Mesodermal cell (in vitro differentiated cells): ENCODE data around the gene LXN.
"Not testable (repeated sequence)": the region's sequence is repeated elsewhere in the genome, so short reads cannot be mapped to it uniquely, and the experiment has no call there.

Experiments
- H3K27ac ChIP-seq: 2 replicates; pipeline ENCODE4 v1.7.0; 2013; ENCODE audit warnings: mild to moderate bottlenecking, low read depth, low read length, moderate library complexity; ENCODE audit not compliant: severe bottlenecking
- H3K36me3 ChIP-seq: 2 replicates; pipeline ENCODE4 v1.7.1; 2013; ENCODE audit warnings: mild to moderate bottlenecking, low read length, moderate library complexity; ENCODE audit not compliant: control insufficient read depth, insufficient read depth
- H3K4me1 ChIP-seq: one replicate; pipeline ENCODE4 v1.7.1; 2013; ENCODE audit warnings: mild to moderate bottlenecking, low read length; ENCODE audit not compliant: insufficient read depth, control insufficient read depth, poor library complexity, severe bottlenecking
- H3K4me3 ChIP-seq: 2 replicates; pipeline ENCODE4 v1.7.0; 2013; ENCODE audit warnings: low read length, control low read depth, mild to moderate bottlenecking; ENCODE audit not compliant: insufficient read depth, poor library complexity, severe bottlenecking; ENCODE audit errors: extremely low read depth
- H3K9me3 ChIP-seq: 2 replicates; pipeline ENCODE4 v1.7.1; 2013; ENCODE audit warnings: mild to moderate bottlenecking, low read length, moderate library complexity; ENCODE audit not compliant: control insufficient read depth
- WGBS, 2 experiments: methylation state at CpG; one replicate each; pipeline ENCODE4 v1.1.5; 2013; ENCODE audit warnings: missing lambda C conversion rate in 2 of 2; ENCODE audit not compliant: insufficient coverage in 2 of 2; 5-methylcytosine and 5-hydroxymethylcytosine counted together

Gene LXN

GRCh38 chr3:158702815-158703481, 30.5 kb upstream of the LXN start:
- Histone ChIP-seq H3K27ac (no peak overlapping the region), H3K4me3 (no peak overlapping the region), H3K9me3 (no peaks in the 10 kb centered on the region), H3K4me1 (peaks cover 9% of the 10 kb centered on the region), H3K36me3 (peaks cover 19% of the 10 kb centered on the region)
- 82 to 92% methylated on average over 3 to 4 of the region's 4 CpGs for WGBS, 2 experiments

DNA sequence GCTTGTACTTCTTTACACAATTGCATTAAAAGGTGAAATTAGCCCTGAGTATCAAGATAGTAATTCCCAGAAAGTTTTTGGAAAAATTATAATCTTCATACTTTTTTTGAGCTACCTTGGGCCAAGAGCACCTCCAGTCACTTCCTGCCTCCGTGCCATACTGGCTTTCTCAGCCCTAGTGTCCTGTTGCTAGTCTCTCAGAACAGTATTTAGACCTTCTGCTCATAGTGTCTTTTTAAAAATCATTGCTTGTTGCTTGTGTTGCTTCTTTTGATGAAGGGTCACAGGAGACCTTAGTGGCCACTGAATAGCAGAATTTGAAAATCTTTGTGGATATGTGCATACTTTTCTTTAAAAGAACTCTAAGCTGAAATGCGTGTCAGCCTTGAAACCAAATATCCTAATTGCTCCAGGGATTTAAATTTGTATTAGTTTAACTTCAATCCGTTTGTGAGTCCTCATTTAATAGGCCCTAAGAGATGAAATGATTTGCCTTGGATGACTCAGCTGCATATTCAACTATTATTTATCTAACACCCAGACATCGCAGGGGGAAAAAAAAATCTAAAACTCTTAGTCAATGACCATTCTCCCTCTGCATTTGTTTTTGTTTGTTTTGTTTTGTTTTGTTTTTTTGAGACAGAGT, 29.1 kb upstream of the LXN start:
- H3K27ac ChIP-seq: no peak overlapping the region

GRCh38 chr3:158700559-158700958, 28.1 kb upstream of the LXN start:
- no peak overlapping the region for H3K27ac ChIP-seq
- H3K4me1 ChIP-seq: peaks cover 9% of the 10 kb centered on the region
- H3K4me3 ChIP-seq: no peak overlapping the region
- no peaks in the 10 kb centered on the region for H3K9me3 ChIP-seq
- H3K36me3 ChIP-seq: peaks cover 7% of the 10 kb centered on the region

More for the DNA sequence above, 29.1 kb upstream of the LXN start:
- WGBS, 2 experiments: 75 to 83% methylated on average over 1 of the region's 4 CpGs
- H3K9me3 ChIP-seq: no peaks in the 10 kb centered on the region
- H3K4me1 ChIP-seq: peaks cover 9% of the 10 kb centered on the region
- H3K4me3 ChIP-seq: no peak overlapping the region
- H3K36me3 ChIP-seq: peaks cover 7% of the 10 kb centered on the region

GRCh38 chr3:158696618-158697017, 24.2 kb upstream of the LXN start:
- Histone ChIP-seq H3K36me3 (peaks cover 18% of the 10 kb centered on the region), H3K9me3 (no peaks in the 10 kb centered on the region), H3K27ac (no peak overlapping the region), H3K4me3 (no peak overlapping the region), H3K4me1 (no peaks in the 10 kb centered on the region)
- WGBS, 2 experiments: no CpG with 5 or more reads among the region's 2 CpGs

- H3K36me3 ChIP-seq: peaks cover 22% of the 10 kb centered on the region
- H3K4me3 ChIP-seq, H3K4me1 ChIP-seq, H3K27ac ChIP-seq, H3K9me3 ChIP-seq: not testable (repeated sequence)
- 45 to 88% methylated on average over 2 of the region's 3 CpGs for WGBS, 2 experiments
Observed at GRCh38 chr3:158693866-158694456, 21.5 kb upstream of the LXN start.

DNA sequence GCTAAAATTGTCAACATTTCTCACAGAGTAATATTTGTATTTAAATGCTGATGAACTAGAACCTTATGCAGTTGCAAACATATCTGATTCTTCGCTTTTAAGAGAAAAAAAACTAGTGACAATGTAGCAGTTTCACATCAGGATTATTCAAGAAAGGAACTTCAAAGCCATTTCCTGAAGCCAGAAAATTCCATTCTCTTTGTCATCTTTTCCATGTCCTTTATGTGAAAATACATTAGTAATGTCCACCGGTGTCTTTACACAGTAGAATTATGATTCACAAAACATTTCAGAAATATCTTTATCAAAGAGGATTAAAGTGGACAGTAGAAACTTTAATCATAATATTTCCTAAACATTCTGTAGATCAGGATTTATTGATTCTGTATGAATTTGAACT, 12.7 kb upstream of the LXN start:
- Histone ChIP-seq H3K9me3 (no peaks in the 10 kb centered on the region), H3K36me3 (peaks cover 10% of the 10 kb centered on the region), H3K4me3 (no peak overlapping the region), H3K27ac (no peak overlapping the region), H3K4me1 (no peaks in the 10 kb centered on the region)
- WGBS, 2 experiments: 100% methylated on average over 1 of the region's 2 CpGs; no CpG with 5 or more reads in 1 of the 2 experiments

DNA sequence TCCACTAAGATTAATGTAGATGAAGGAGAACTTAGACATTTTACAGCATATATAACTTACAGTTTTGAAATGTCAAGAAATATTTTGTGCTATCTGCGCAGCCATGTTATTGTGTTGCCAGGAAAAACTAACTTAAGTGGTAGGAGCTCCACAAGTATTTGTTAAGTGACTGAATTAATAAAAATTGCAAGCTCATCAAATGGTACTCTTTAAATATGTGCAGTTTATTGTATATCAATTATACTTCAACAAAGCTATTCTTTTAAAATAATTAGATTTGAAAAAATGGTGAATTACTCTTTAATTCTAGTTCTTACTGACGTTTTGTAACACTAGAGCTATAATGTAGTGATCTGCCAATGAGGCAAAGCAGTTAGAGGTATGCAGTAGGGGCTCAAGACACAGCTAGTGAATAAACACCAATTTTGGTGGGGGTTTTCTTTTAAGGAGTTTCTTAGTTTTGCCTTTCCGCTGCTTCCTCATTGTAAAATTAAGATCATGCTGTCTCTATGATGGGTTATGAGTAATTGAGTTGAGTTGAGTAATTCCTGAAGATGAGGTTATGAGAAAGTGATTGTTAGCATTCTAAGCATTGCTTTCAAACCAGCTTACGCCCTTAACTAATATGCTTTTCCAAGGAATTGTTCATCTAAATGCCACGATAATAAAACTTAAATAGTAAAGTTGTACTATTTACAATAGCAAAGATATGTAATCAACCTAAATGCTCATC, 10.9 kb upstream of the LXN start:
- Histone ChIP-seq H3K4me3 (no peak overlapping the region), H3K36me3 (peaks cover 11% of the 10 kb centered on the region), H3K9me3 (no peaks in the 10 kb centered on the region), H3K4me1 (no peaks in the 10 kb centered on the region), H3K27ac (no peak overlapping the region)
- WGBS, 2 experiments: 100% methylated on average over 1 of the region's 5 CpGs; no CpG with 5 or more reads in 1 of the 2 experiments

DNA sequence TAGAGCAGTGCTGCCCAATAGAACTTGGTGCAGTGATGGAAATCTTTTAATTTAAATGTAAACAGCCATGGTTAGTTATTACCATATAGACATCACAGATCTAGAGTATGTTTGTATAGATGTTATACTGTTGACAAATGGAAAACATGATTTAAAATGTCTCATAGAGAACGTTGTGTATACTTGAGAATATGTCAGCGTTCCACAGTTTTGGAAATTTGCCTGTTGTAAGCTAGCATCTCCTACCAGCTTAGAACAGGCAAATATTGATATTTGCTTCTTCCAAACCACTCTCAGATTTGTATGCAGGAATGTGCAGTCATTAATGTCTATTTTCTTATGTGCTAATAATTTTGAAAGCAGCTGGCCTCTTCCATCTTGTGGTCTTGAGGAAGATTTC, 8.4 kb upstream of the LXN start:
- H3K36me3 ChIP-seq: peaks cover 11% of the 10 kb centered on the region
- H3K27ac ChIP-seq: no peak overlapping the region
- H3K9me3 ChIP-seq: no peaks in the 10 kb centered on the region
- no peak overlapping the region for H3K4me3 ChIP-seq
- no peaks in the 10 kb centered on the region for H3K4me1 ChIP-seq
- 100% methylated on average over 2 of the region's 2 CpGs; no CpG with 5 or more reads in 1 of the 2 experiments for WGBS, 2 experiments

DNA sequence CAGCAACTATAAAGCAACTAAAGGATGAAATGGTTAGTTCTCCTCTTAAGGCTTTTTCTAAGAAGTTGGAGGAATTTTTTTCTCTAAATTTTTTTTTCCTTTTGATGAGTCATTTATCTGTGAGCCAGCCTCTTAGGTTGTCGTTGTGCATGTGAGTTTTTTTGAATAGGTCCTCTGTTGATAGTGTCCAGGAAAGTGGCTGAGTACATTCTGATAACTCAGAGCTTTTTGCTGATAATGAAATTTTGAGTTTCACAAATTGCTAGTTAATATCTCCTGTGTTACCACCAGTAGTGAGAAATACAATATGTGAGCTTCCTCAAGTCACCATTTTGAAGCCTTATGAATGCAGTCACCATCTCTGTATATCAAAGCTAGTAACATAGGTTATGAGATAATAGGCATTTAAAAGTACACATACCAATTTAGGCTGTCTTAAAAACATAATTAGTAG, 7.1 kb upstream of the LXN start:
- H3K27ac ChIP-seq: no peak overlapping the region
- 80% methylated on average over 1 of the region's 1 CpG; no CpG with 5 or more reads in 1 of the 2 experiments for WGBS, 2 experiments
- H3K4me3 ChIP-seq: no peak overlapping the region
- H3K36me3 ChIP-seq: peaks cover 11% of the 10 kb centered on the region
- no peaks in the 10 kb centered on the region for H3K4me1 ChIP-seq
- H3K9me3 ChIP-seq: no peaks in the 10 kb centered on the region

- WGBS, 2 experiments: 100% methylated on average over 2 of the region's 2 CpGs
- H3K4me1 ChIP-seq: no peaks in the 10 kb centered on the region
- no peak overlapping the region for H3K4me3 ChIP-seq
- no peak overlapping the region for H3K27ac ChIP-seq
- H3K36me3 ChIP-seq: peaks cover 11% of the 10 kb centered on the region
- no peaks in the 10 kb centered on the region for H3K9me3 ChIP-seq
Observed at GRCh38 chr3:158678687-158679086, 6.2 kb upstream of the LXN start.
